Coronary artery (tissue), 2 donors: Measurements from ENCODE around the gene RAD51B.
"Not testable (repeated sequence)": the region's sequence is repeated elsewhere in the genome, so short reads cannot be mapped to it uniquely, and the experiment has no call there.

ENCODE experiments used
- DNase-seq: peaks from one replicate; pipeline ENCODE4 v3.0.0-alpha.2; 2017; ENCODE audit warnings: low spot score
- H3K27ac ChIP-seq, 2 donors: fragments of 200-600 bp; sonication (generic); one replicate each; pipeline ENCODE4 v1.5.1; 2016 to 2019
- H3K4me3 ChIP-seq: fragments of 200-600 bp; sonication (generic); 2 replicates; pipeline ENCODE4 v1.5.1; 2016; ENCODE audit warnings: mild to moderate bottlenecking, moderate library complexity
- CTCF ChIP-seq: fragments of 200-600 bp; sonication (generic); IDR thresholded peaks from one replicate; pipeline ENCODE4 v1.5.1; 2019; ENCODE audit warnings: antibody characterized with exemption

RAD51B gene

GRCh38 chr14:68657300-68658028 is 837.9 kb downstream of the RAD51B start:
- H3K27ac ChIP-seq = no peak overlapping the region
- no peak overlapping the region for H3K4me3 ChIP-seq
- no peak for DNase-seq
- TF ChIP-seq CTCF = no peak

DNA sequence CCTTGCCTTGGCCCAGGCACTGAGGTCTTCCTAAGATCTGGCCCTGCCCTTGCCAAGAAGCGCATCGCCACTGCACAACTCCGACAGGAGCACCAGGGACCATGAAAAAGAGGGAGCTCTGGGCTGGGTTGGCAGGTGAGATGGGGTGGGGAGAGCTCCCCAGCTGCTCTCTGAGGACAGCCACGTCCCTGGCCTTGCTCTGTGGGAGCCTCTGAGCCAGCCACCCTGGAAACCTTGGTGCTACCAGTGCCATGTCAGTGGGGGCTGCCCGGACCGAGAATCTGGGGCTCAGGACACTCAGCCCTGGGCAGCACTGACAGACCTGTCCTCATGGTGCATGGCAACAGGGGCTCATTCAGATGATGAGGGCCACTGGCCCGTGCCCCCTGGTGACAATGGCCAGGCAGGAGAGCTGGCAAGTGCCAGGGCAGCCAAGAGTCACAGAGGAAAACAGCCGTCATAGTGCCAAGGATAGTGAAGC is 838.5 kb downstream of the RAD51B start:
- no peak for TF ChIP-seq CTCF
- no peak overlapping the region for H3K4me3 ChIP-seq
- peak; percentile 69 for DNase-seq
- no peak overlapping the region for H3K27ac ChIP-seq

DNA sequence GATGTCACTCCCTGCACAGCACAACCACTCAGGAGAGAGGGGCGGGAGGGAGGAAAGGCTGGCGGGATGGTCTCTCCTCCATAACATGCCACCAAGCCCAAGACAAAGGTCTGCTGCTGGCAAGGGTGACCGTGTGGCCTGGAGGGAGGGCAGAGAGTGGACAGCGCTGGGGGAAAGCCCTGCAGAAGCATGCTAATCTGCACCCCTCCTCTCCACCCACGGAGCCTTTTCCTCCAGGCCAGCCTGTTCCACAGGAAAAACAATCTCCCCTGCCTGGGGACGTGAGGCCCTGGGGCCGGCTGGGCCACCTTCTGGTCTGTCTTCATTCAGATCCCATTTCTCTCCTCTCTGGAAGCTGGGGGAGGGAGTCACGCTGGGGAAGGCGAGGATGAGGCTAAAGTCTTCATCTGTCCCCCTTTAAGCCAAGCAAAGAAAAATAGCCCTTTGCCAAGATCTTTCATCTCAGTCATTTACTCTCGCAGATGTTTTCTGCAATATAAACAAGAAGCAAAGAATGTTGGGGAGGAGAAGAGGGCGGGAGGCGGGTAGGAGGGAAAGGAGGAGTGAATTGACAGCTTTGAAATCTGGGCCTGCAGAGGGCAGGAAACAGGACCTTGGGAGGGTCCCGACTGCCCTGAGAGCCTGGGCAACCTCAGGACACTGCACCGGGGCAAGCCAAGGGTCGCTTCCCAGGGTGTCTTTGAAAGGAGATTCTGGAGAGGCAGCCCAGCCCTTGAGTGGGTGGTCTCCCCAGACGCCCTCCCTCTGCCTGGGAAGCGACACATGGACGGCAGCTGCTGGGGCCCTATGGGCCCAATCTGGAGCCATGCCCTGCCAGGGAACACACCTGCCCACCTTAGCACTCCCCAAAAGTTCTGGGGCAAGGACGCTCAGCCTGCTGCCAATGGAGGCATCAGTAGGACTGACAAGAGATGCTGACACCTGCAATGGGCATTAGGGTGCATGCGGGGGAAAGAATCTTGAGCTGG is 839.7 kb downstream of the RAD51B start:
- TF ChIP-seq CTCF = no peak
- DNase-seq = peak; percentile 68
- peak overlapping the region; percentile 22 to 67 for H3K27ac ChIP-seq
- H3K4me3 ChIP-seq = no peak overlapping the region

- no peak for TF ChIP-seq CTCF
- Histone ChIP-seq H3K4me3 (no peak overlapping the region), H3K27ac (no peak overlapping the region)
- DNase-seq = no peak
These were observed 840.9 kb downstream of the RAD51B start for GRCh38 chr14:68660495-68660894.

DNA sequence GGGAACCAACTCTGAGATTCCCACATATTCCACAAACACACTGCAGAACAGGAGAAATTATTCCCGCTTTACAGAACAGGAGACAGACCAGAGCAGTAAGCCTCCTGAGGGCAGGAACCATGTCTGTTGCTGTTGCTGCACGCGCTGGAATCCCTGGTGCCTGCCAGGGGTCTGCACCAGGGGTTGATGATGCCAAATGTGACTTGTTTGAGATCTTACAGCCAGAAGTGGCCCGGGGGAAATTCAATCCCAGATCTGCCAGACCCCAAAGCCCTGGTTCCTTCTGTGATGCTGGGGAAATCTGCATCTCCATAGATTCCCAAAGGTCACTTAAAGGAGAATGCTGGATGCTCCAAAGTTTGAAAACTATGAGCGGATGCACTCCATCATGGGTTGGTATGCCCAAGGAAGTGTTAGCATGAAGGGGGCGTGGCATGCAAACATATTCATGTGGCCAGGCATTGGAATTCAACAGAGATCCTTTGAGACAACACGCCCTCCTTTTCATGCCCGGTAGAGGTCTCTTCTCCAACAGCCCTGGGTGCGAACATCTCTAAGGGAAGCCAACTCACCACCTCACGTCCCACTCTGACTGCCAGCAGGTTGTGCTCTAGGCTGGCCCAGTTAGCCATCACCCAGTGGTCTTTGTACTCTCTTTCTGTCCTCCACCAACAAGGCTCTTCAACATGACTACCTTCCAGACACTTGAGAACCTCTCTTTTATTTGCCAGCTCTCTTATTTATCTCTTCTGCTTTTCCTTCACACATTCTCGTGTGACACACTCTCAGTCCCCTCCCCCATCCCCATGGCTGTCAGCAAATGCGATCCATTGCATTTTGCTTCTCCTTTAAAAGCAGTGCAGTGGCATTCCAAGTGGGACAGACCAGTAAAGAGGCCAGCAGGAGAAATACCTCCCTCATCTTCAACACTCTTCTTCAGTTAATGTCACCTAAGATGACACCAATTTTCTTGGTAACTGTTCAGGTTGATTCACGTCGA is 841.9 kb downstream of the RAD51B start:
- peak; percentile 26 for DNase-seq
- no peak for TF ChIP-seq CTCF
- Histone ChIP-seq H3K4me3 (no peak overlapping the region), H3K27ac (no peak overlapping the region)

- Histone ChIP-seq H3K4me3 (no peak overlapping the region), H3K27ac (peak overlapping the region in 1 of 2 donors; percentile 8)
- no peak for TF ChIP-seq CTCF
- peak; percentile 21 for DNase-seq
These were observed 842.8 kb downstream of the RAD51B start for GRCh38 chr14:68662392-68662791.

DNA sequence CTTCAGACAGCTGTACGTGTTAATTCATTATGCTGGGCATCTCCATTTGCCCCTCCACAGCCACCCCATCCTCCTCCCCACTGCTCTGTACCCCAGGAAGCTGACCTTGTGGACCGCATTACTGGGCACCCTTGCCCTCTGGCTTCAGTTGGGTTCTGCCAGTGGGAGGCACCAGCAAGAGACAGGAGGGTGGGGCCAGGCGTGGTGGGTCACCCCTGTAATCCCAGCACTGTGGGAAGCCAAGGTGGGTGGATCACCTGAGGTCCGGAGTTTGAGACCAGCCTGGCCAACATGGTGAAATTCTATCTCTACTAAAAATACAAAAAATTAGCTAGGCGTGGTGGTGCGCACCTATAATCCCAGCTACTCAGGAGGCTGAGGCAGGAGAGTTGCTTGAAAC is 843.2 kb downstream of the RAD51B start:
- peak; percentile 72 for DNase-seq
- not testable (repeated sequence) for H3K4me3 ChIP-seq
- H3K27ac ChIP-seq = peak overlapping the region in 1 of 2 donors; percentile 8
